OCI-LY7 (cell line): ENCODE measurements around the gene DZIP1. TPM values are rescaled to one million over a fixed set of nuclear protein-coding genes. Genes with fewer than 3 reads are reported as not detected.

Experiments
- BruUV-seq: library from RNA; stranded (reverse); fragments of 400-500 nt; replicated peaks from 2 replicates; lab custom pipeline; 2021; lab: Mats Ljungman, UMichigan
- CTCF ChIA-PET: fragments of 300-600 bp; sonication (Branson Sonifier 250); formaldehyde crosslinking; loops from one replicate; lab custom pipeline; 2022; ENCODE audit warnings: antibody characterized with exemption; ENCODE audit not compliant: unreplicated experiment; lab: Charles Lee
- POLR2A ChIA-PET: fragments of 300-600 bp; sonication (Branson Sonifier 250); formaldehyde crosslinking; loops from one replicate; lab custom pipeline; 2022; ENCODE audit warnings: antibody characterized with exemption; lab: Charles Lee
- DNase-seq: peaks from one replicate; pipeline ENCODE4 v3.0.0-alpha.2; 2015; ENCODE audit warnings: low spot score
- H2AFZ ChIP-seq: fragments of 200-600 bp; sonication (generic), shearing (Covaris generic); 2 replicates; pipeline ENCODE4 v1.6.1; 2014; ENCODE audit warnings: mild to moderate bottlenecking, antibody characterized with exemption, low read length, moderate library complexity
- H3K27ac ChIP-seq: fragments of 200-600 bp; sonication (generic); 2 replicates; pipeline ENCODE4 v1.5.1; 2014; ENCODE audit warnings: mixed run types, low read depth, mild to moderate bottlenecking, moderate library complexity, low read length, inconsistent platforms; ENCODE audit not compliant: poor library complexity, severe bottlenecking
- H3K36me3 ChIP-seq: fragments of 200-600 bp; sonication (generic); 2 replicates; pipeline ENCODE4 v1.6.1; 2014; ENCODE audit warnings: mild to moderate bottlenecking, antibody characterized with exemption, low read length, moderate library complexity, mixed read lengths; ENCODE audit not compliant: insufficient read depth
- H3K4me1 ChIP-seq: fragments of 200-600 bp; sonication (generic); 2 replicates; pipeline ENCODE4 v1.5.1; 2014; ENCODE audit warnings: mild to moderate bottlenecking, low read length; ENCODE audit not compliant: insufficient read depth, poor library complexity, severe bottlenecking
- H3K4me2 ChIP-seq: fragments of 200-600 bp; sonication (generic); 2 replicates; pipeline ENCODE4 v1.6.1; 2014; ENCODE audit warnings: mild to moderate bottlenecking, low read length
- H3K4me3 ChIP-seq: fragments of 200-600 bp; sonication (generic); 2 replicates; pipeline ENCODE4 v1.5.1; 2014; ENCODE audit warnings: mild to moderate bottlenecking, low read depth, low read length; ENCODE audit not compliant: poor library complexity, severe bottlenecking
- H3K79me2 ChIP-seq: fragments of 200-600 bp; sonication (generic); 2 replicates; pipeline ENCODE4 v1.6.1; 2016; ENCODE audit warnings: low read depth, mild to moderate bottlenecking, low read length, moderate library complexity, mixed read lengths; ENCODE audit not compliant: insufficient read depth
- H3K9me2 ChIP-seq: fragments of 200-600 bp; sonication (generic); 2 replicates; pipeline ENCODE4 v1.6.1; 2016; ENCODE audit warnings: mild to moderate bottlenecking, low read length, mixed read lengths; ENCODE audit not compliant: insufficient read depth
- H3K9me3 ChIP-seq: fragments of 200-600 bp; sonication (generic); 2 replicates; pipeline ENCODE4 v1.6.1; 2014; ENCODE audit warnings: mild to moderate bottlenecking, mixed run types, low read length, mixed read lengths
- H4K20me1 ChIP-seq: fragments of 200-600 bp; sonication (generic); 2 replicates; pipeline ENCODE4 v1.6.1; 2014; ENCODE audit warnings: mild to moderate bottlenecking, antibody characterized with exemption, low read length, moderate library complexity, mixed read lengths; ENCODE audit not compliant: insufficient read depth
- EZH2phosphoT487 ChIP-seq: fragments of 200-600 bp; sonication (generic); IDR thresholded peaks from 2 replicates; pipeline ENCODE4 v1.6.1; 2018; ENCODE audit warnings: low read depth, borderline replicate concordance, mild to moderate bottlenecking, mixed run types, antibody characterized with exemption, low read length, moderate library complexity, mixed read lengths
- intact Hi-C: fragments of 100-400 bp; cut with micrococcal nuclease; formaldehyde crosslinking; loops from one replicate; pipeline ENCODE4 v1.10.0; 2022; ENCODE audit not compliant: unreplicated experiment
- total RNA-seq, 2 experiments: library from RNA; depleted of rRNA in 1 of 2; stranded (reverse); fragments of >200 nt in 1 of 2; shearing (Covaris generic) in 1 of 2; gene quantifications; 2 replicates each; pipeline ENCODE4 v1.2.3, GENCODE V29; 2014 to 2022
- TF ChIP-seq, protein P1 (sequence below): fragments of 200-600 bp; sonication (generic); conservative IDR thresholded peaks from 2 replicates; pipeline ENCODE4 v1.5.1; 2014; ENCODE audit warnings: mild to moderate bottlenecking, antibody characterized with exemption, low read length, moderate library complexity, mixed read lengths

DZIP1 gene
- total RNA-seq, 2 experiments from 2014 or later = not detected

DNA sequence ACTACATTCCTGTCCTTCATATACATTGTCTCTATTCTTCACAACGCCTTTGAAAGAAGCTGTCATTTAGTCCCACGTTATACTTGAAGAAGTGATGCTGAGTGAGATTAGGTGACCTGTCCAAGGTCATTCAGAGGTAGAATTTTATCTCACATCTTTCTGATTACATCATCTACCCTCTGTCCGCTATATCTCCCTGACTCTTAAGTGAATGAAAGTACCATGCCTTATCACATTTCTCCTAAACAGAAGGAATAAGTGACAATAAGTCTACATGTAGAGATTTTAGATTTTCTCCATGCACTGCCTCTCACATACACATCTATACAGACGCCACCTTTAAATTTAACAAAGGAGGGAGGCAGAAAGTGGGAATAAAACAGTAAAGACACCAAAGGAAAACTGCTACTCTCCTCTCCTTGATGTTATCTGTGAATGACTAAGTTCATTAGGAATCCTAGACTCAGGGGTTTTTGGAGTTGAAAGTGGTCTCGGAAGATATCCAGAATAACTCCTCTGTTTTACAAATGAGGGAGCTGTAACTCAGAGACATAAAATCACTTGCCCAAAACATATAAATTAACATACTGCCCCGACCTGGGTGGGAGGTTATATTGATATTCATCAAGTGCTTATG, 96.9 kb downstream of the DZIP1 start:
- intact Hi-C loops = no loop called here
- Histone ChIP-seq H3K4me3 (no peak overlapping the region), H3K79me2 (no peaks in the 10 kb centered on the region), H2AFZ (no peak overlapping the region), H3K4me1 (no peaks in the 10 kb centered on the region), H4K20me1 (no peaks in the 10 kb centered on the region), H3K9me3 (no peaks in the 10 kb centered on the region), H3K4me2 (no peak overlapping the region), H3K27ac (no peak overlapping the region), H3K36me3 (no peaks in the 10 kb centered on the region), H3K9me2 (no peaks in the 10 kb centered on the region)
- no peak for DNase-seq
- ChIA-PET CTCF (no interaction called here), POLR2A (interaction anchor here (0.7 kb wide), 1 partner anchor 1307 kb away, joined by 5 read pairs; no protein-coding TSS in a partner anchor)
- TF ChIP-seq, protein P1, sequence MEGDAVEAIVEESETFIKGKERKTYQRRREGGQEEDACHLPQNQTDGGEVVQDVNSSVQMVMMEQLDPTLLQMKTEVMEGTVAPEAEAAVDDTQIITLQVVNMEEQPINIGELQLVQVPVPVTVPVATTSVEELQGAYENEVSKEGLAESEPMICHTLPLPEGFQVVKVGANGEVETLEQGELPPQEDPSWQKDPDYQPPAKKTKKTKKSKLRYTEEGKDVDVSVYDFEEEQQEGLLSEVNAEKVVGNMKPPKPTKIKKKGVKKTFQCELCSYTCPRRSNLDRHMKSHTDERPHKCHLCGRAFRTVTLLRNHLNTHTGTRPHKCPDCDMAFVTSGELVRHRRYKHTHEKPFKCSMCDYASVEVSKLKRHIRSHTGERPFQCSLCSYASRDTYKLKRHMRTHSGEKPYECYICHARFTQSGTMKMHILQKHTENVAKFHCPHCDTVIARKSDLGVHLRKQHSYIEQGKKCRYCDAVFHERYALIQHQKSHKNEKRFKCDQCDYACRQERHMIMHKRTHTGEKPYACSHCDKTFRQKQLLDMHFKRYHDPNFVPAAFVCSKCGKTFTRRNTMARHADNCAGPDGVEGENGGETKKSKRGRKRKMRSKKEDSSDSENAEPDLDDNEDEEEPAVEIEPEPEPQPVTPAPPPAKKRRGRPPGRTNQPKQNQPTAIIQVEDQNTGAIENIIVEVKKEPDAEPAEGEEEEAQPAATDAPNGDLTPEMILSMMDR = no peak
- no peak for TF ChIP-seq EZH2phosphoT487
- no TSS peak for BruUV-seq

DNA sequence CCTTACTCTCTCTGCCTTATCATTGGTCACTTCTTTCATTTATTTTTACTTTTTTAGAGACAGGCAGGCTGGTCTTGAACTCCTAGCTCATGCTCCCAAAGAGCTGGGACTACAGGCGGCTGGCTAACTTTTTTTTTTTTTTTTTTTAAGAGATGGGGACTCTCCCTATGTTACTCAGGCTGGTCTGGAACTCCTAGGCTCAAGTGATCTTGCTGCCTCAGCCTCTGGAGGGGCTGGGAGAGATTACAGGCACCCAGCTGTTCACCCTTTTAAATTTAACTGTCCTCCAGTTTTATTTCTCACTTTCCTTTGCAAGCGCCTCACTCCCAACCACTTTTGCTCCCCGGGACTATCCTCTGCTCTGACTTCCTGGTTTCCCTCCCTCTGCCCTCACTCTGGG, 97.6 kb downstream of the DZIP1 start:
- no peaks in the 10 kb centered on the region for H3K9me3 ChIP-seq
- no peak overlapping the region for H3K4me3 ChIP-seq
- no TSS peak for BruUV-seq
- H3K9me2 ChIP-seq = no peaks in the 10 kb centered on the region
- no peak for TF ChIP-seq EZH2phosphoT487
- TF ChIP-seq, protein P1 = no peak
- POLR2A ChIA-PET = interaction anchor here (0.6 to 0.7 kb wide), 2 partner anchors 15 to 1306 kb away, joined by 3 to 5 read pairs; no protein-coding TSS in a partner anchor
- H3K27ac ChIP-seq = no peak overlapping the region
- H4K20me1 ChIP-seq = no peaks in the 10 kb centered on the region
- no peaks in the 10 kb centered on the region for H3K36me3 ChIP-seq
- CTCF ChIA-PET = no interaction called here
- H2AFZ ChIP-seq = no peak overlapping the region
- no peaks in the 10 kb centered on the region for H3K4me1 ChIP-seq
- DNase-seq = no peak
- no peak overlapping the region for H3K4me2 ChIP-seq
- no peaks in the 10 kb centered on the region for H3K79me2 ChIP-seq
- intact Hi-C loops = no loop called here

DNA sequence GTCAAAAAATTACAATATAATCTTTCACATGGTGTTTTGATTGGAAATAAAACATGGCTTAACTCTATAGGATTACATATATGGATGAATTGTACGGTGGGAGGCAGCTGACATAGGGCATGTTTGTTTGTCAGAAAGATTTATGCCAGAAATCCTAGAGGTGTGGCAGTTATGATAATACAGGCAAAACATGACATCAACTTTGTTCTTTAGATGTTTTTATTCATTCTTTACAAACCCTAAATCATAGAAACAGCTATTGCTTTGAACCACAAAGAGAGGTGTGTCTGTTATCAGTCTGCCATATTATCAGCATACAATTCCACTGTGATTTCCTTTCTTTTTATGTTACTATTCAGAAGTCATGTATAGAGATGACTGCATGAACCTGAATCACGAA, 100.2 kb downstream of the DZIP1 start:
- intact Hi-C loops = no loop called here

More for the DNA sequence above, 100.2 kb downstream of the DZIP1 start:
- H3K4me1 ChIP-seq = no peaks in the 10 kb centered on the region
- ChIA-PET CTCF (no interaction called here), POLR2A (no interaction called here)
- no peak for TF ChIP-seq EZH2phosphoT487
- TF ChIP-seq, protein P1 = no peak
- no peak overlapping the region for H3K4me2 ChIP-seq
- no peak for DNase-seq
- no peaks in the 10 kb centered on the region for H4K20me1 ChIP-seq
- no peaks in the 10 kb centered on the region for H3K36me3 ChIP-seq
- no peak overlapping the region for H3K27ac ChIP-seq
- H3K9me3 ChIP-seq = no peaks in the 10 kb centered on the region
- H3K4me3 ChIP-seq = no peak overlapping the region
- H2AFZ ChIP-seq = no peak overlapping the region
- H3K9me2 ChIP-seq = no peaks in the 10 kb centered on the region
- H3K79me2 ChIP-seq = no peaks in the 10 kb centered on the region
- no TSS peak for BruUV-seq
